Vagina (tissue), 2 donors: Measurements from ENCODE around the gene TRMT112. TPM values are rescaled to one million over a fixed set of nuclear protein-coding genes. Genes with fewer than 3 reads are reported as not detected.

Experiments
- DNase-seq, 2 donors: peaks; one replicate each; pipeline ENCODE4 v3.0.0-alpha.2; 2017; ENCODE audit errors: extremely low spot score in 2 of 2
- H3K27ac ChIP-seq: fragments of 200-600 bp; sonication (generic); one replicate; pipeline ENCODE4 v1.5.1; 2019
- H3K27me3 ChIP-seq: fragments of 200-600 bp; sonication (generic); one replicate; pipeline ENCODE4 v1.5.1; 2019
- H3K36me3 ChIP-seq, 2 donors: fragments of 200-600 bp; sonication (generic); one replicate each; pipeline ENCODE4 v1.5.1; 2017 to 2019
- H3K4me1 ChIP-seq: fragments of 200-600 bp; sonication (generic); one replicate; pipeline ENCODE4 v1.5.1; 2019
- H3K4me3 ChIP-seq, 2 donors: fragments of 200-600 bp; sonication (generic); 1 replicate in 1 of 2; 2 replicates in 1 of 2; pipeline ENCODE4 v1.5.1; 2016 to 2019
- H3K9me3 ChIP-seq: fragments of 200-600 bp; sonication (generic); one replicate; pipeline ENCODE4 v1.5.1; 2019
- POLR2A ChIP-seq, 2 donors: fragments of 450-650 bp; IDR thresholded peaks; one replicate each; pipeline ENCODE4 v1.6.1; 2017; ENCODE audit warnings: antibody characterized with exemption in 2 of 2, mild to moderate bottlenecking in 2 of 2, moderate library complexity in 2 of 2
- POLR2AphosphoS5 ChIP-seq, 2 donors: sonication (generic); formaldehyde crosslinking; IDR thresholded peaks; one replicate each; pipeline ENCODE4 v1.9.0; 2017; ENCODE audit warnings: antibody characterized with exemption in 2 of 2, mild to moderate bottlenecking in 2 of 2, low read depth in 1 of 2; ENCODE audit not compliant: insufficient read depth in 1 of 2
- intact Hi-C: fragments of 100-400 bp; cut with DNase I; formaldehyde crosslinking; loops from one replicate; pipeline ENCODE4 v1.15.1; 2023
- total RNA-seq: library from RNA; depleted of rRNA; stranded (reverse); fragments of >200 nt; gene quantifications from one replicate; pipeline ENCODE4 v1.2.3, GENCODE V29; 2016
- TF ChIP-seq, protein P1 (sequence below), 3 experiments: fragments of 450-650 bp in 2 of 3; fragments of 200-600 bp in 1 of 3; sonication (generic) in 1 of 3; IDR thresholded peaks; one replicate each; pipeline ENCODE4 v1.5.1; 2017 to 2019; ENCODE audit warnings: antibody characterized with exemption in 3 of 3, mild to moderate bottlenecking in 2 of 3, moderate library complexity in 2 of 3

The TRMT112 gene
- total RNA-seq, 1 donor from 2014 or later: 195 TPM

DNA sequence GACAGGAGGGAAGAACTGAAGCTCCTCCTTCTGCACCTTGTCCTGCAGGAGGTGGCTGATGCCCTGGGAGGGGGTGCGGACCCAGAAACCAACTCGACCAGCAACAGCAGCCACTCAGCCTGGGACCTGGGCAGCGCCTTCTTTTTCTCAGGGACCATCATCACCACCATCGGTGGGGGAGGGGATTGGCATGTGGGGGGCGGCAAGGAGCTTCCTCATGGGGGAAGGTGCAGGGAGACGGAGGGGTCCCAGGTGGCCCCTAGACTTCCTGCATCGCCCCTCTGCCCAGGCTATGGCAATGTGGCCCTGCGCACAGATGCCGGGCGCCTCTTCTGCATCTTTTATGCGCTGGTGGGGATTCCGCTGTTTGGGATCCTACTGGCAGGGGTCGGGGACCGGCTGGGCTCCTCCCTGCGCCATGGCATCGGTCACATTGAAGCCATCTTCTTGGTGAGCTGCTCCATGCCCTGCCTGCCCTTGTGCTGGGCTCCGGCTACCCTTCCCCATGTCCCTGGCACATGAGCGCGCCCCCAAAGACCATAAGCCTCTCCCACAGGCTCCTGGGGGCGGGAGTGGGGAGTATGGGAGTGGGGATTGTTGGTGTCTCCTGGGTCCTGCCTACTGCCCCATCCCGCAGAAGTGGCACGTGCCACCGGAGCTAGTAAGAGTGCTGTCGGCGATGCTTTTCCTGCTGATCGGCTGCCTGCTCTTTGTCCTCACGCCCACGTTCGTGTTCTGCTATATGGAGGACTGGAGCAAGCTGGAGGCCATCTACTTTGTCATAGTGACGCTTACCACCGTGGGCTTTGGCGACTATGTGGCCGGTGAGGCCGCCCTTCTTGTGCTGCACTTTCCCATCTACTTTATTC lies 20.3 kb downstream of the TRMT112 start:
- DNase-seq: no peak
- no peak overlapping the region for H3K27ac ChIP-seq
- intact Hi-C loops: loop anchor here (5.0 kb wide), 1 partner anchor 90 kb away; the partner anchor contains the start of gene FERMT3
- peaks cover 31% of the 10 kb centered on the region for H3K4me1 ChIP-seq
- no peak for TF ChIP-seq POLR2AphosphoS5 (IDR thresholded peaks at IDR 0.05; ENCODE audit: insufficient read depth in 1 of 2, low read depth in 1 of 2)
- TF ChIP-seq, protein P1, sequence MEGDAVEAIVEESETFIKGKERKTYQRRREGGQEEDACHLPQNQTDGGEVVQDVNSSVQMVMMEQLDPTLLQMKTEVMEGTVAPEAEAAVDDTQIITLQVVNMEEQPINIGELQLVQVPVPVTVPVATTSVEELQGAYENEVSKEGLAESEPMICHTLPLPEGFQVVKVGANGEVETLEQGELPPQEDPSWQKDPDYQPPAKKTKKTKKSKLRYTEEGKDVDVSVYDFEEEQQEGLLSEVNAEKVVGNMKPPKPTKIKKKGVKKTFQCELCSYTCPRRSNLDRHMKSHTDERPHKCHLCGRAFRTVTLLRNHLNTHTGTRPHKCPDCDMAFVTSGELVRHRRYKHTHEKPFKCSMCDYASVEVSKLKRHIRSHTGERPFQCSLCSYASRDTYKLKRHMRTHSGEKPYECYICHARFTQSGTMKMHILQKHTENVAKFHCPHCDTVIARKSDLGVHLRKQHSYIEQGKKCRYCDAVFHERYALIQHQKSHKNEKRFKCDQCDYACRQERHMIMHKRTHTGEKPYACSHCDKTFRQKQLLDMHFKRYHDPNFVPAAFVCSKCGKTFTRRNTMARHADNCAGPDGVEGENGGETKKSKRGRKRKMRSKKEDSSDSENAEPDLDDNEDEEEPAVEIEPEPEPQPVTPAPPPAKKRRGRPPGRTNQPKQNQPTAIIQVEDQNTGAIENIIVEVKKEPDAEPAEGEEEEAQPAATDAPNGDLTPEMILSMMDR (IDR thresholded peaks at IDR 0.05): no peak
- no peak for TF ChIP-seq POLR2A (IDR thresholded peaks at IDR 0.05)
- H3K36me3 ChIP-seq: no peaks in the 10 kb centered on the region
- H3K4me3 ChIP-seq: no peak overlapping the region
- H3K27me3 ChIP-seq: peaks cover 4% of the 10 kb centered on the region
- H3K9me3 ChIP-seq: no peaks in the 10 kb centered on the region

DNA sequence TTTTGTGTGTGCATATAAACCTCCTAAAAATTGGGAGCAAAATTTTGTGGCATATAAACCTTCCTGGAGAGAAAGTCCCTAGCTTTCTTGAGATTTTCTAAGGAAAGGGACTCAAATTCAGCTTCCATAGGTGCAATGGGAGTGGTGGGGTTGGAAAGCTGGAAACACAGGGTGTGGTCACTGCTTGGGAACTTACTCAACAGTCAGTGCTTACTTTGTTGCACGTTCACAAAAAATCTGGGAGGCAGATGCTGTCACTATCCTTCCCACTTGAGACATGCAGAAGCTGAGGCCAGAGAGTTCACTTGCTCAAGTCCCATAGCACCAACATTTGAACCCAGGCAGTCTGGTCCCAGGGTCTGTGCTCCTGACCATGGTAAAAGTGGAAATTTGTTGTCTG lies 21.1 kb downstream of the TRMT112 start:
- peaks cover 10% of the 10 kb centered on the region for H3K27me3 ChIP-seq
- intact Hi-C loops: loop anchor here (5.0 kb wide), 1 partner anchor 89 kb away; the partner anchor contains the start of gene FERMT3
- H3K4me3 ChIP-seq: no peak overlapping the region
- no peaks in the 10 kb centered on the region for H3K9me3 ChIP-seq
- DNase-seq: no peak
- H3K4me1 ChIP-seq: peaks cover 38% of the 10 kb centered on the region
- H3K27ac ChIP-seq: no peak overlapping the region
- no peaks in the 10 kb centered on the region for H3K36me3 ChIP-seq
- TF ChIP-seq POLR2A (IDR thresholded peaks at IDR 0.05) (no peak), POLR2AphosphoS5 (IDR thresholded peaks at IDR 0.05; ENCODE audit: insufficient read depth in 1 of 2, low read depth in 1 of 2) (no peak)
- TF ChIP-seq, protein P1 (IDR thresholded peaks at IDR 0.05): no peak

DNA sequence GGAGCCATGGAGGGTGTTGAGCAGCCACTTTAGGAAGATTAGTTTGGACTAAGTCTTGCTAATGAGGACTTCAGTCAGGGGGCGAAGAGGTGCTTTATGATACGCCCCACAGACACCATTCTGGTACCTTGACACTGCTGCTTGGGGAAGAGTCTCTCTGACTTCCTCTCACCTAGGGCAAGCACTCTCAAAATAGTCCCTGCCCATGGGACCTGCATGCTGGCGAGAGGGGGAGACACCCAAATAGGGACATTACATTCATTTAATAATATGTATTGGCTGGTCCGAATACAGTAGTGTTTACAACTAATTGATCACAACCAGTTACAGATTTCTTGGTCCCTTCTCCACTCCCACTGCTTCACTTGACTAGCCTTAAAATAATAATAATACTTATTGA lies 21.6 kb downstream of the TRMT112 start:
- DNase-seq: no peak
- Histone ChIP-seq H3K27ac (no peak overlapping the region), H3K4me3 (no peak overlapping the region), H3K36me3 (no peaks in the 10 kb centered on the region), H3K27me3 (peaks cover 10% of the 10 kb centered on the region), H3K9me3 (no peaks in the 10 kb centered on the region), H3K4me1 (peaks cover 41% of the 10 kb centered on the region)
- intact Hi-C loops: loop anchor here (5.0 kb wide), 1 partner anchor 88 kb away; the partner anchor contains the start of gene FERMT3
- TF ChIP-seq, protein P1 (IDR thresholded peaks at IDR 0.05): no peak
- TF ChIP-seq POLR2AphosphoS5 (IDR thresholded peaks at IDR 0.05; ENCODE audit: insufficient read depth in 1 of 2, low read depth in 1 of 2): no peak

DNA sequence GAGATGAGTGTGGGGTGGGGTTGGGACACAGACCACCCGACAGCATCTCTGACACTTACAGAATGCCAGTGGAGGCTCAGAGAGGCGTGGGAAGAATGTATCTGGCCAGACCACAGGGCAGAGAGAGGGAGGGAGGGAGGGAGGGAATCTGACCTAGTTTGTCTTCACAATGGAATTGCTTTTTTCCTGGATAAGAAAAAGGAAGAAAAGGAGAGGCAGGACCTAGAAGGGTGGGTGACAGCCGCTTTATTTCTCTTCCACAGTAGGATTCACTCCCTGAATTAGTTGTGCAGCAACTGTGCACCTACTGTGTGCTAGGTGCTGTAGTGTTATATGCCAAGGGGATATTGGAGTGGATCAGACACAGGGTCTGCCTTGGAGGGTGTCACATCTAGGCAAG lies 22.6 kb downstream of the TRMT112 start:
- H3K9me3 ChIP-seq: no peaks in the 10 kb centered on the region
- H3K27me3 ChIP-seq: peaks cover 10% of the 10 kb centered on the region
- intact Hi-C loops: loop anchor here (5.0 kb wide), 1 partner anchor 87 kb away; the partner anchor contains the start of gene FERMT3
- H3K36me3 ChIP-seq: no peaks in the 10 kb centered on the region
- no peak for TF ChIP-seq POLR2A (IDR thresholded peaks at IDR 0.05)
- TF ChIP-seq, protein P1 (IDR thresholded peaks at IDR 0.05): no peak
- no peak for TF ChIP-seq POLR2AphosphoS5 (IDR thresholded peaks at IDR 0.05; ENCODE audit: insufficient read depth in 1 of 2, low read depth in 1 of 2)
- H3K27ac ChIP-seq: no peak overlapping the region
- no peak for DNase-seq
- H3K4me1 ChIP-seq: peaks cover 32% of the 10 kb centered on the region
- no peak overlapping the region for H3K4me3 ChIP-seq
